Activated CD4-positive, alpha-beta T cell treated with anti-CD3 and anti-CD28 coated beads for 48 hours (primary cell): Measurements from ENCODE around the gene NUB1.
A peak's percentile ranks its signal among the peaks of the same experiment; 100 is the strongest.
"Not testable (repeated sequence)": the region's sequence is repeated elsewhere in the genome, so short reads cannot be mapped to it uniquely, and the experiment has no call there.

Source experiments
- DNase-seq: peaks from one replicate; pipeline ENCODE4 v3.0.0-alpha.2; 2020

NUB1 gene

DNA sequence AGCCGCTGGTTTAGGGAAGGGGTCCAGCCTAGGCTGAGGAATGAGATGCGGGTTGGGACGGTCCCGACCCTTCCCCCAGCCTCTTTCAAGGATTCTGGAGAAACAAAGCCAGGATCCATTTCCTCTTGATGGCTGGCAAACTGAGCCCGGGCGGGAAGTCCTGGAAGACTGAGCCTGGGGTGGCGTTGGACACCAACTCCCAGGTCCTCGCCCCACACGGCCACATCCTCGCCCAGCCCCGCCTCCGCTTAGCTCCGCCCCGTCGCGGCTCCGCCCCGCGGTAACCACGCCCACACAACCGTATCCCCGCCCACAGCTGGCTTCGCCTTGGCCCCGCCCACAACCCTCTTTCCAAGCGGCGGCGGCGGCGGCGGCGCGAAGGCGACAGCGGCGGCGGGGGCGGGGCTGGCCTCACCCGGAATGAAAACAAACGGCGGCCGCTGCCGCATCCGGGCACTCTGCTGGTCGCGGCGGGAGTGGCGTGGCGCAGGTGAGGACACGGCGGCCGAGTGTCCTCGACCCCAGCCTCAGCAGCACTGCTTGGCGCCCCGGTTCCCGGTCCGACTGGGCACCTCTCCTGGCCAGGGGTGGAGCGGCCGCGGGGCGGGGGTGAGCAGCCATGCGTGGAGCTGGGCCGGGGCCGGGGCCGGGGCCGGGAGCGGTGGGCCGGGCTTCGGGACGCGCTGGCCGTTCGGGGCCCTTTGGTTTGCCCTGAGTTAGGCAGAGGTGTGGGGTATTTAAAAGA, at the start of gene NUB1:
Gene NUB1, plus strand, starts transcription at position 456 of the 745 bp plus-strand sequence. CDS start 3,538 bp downstream, outside the sequence.
- peak; percentile 94 for DNase-seq

- DNase-seq: no peak
Measured at GRCh38 chr7:151292850-151293249, 48.8 kb upstream of the NUB1 start.

DNA sequence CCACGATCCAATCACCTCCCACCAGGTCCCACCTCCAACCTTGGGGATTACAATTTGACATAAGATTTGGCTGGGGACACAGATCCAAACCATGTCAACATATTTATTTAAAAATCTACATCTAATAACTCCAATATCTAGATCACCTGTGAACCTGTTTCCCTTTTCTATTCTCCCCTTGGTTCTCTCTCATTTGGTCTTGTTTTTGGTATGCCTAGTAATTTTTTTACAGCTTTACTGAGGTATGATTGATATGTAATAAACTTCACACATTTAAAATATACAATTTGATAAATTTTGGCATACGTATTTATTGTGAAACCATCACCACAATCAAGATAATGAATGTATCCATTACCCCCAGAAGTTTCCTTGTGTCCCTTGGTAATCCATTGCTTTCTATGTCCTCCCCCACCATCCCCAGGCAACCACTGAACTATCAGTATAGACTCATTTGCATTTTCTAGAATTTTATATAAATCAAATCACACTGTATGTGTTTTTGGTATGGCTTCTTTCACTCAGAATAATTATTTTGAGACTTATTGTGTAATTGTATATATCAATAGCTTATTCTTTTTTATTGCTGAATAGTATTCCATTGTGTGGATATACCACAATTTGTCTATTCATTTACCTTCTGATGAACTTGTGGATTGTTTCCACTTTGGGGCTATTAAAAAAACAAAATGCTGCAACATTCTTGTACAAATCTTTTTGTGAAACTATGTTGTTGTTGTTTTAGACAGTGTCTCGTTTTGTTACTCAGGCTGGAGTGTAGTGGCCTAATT, 45.2 kb upstream of the NUB1 start:
- DNase-seq: no peak

GRCh38 chr7:151298765-151299164, 42.8 kb upstream of the NUB1 start:
- DNase-seq: no peak

DNA sequence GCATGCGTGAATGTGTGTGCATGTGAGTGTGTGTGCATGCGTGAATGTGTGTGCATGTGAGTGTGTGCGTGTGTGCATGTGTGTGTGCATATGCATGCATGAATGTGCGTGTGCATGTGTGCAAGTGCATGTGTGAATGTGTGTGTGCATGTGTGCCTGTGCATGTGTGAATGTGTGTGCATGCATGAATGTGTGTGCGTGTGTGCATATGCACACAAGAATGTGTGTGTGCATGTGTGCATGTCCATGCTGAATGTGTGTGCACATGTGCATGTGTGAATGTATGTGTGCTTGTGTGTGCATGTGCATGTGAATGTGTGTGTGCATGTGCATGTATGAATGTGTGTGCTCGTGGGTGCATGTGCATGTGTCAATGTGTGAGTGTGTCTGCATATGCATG, 42.1 kb upstream of the NUB1 start:
- no peak for DNase-seq

DNA sequence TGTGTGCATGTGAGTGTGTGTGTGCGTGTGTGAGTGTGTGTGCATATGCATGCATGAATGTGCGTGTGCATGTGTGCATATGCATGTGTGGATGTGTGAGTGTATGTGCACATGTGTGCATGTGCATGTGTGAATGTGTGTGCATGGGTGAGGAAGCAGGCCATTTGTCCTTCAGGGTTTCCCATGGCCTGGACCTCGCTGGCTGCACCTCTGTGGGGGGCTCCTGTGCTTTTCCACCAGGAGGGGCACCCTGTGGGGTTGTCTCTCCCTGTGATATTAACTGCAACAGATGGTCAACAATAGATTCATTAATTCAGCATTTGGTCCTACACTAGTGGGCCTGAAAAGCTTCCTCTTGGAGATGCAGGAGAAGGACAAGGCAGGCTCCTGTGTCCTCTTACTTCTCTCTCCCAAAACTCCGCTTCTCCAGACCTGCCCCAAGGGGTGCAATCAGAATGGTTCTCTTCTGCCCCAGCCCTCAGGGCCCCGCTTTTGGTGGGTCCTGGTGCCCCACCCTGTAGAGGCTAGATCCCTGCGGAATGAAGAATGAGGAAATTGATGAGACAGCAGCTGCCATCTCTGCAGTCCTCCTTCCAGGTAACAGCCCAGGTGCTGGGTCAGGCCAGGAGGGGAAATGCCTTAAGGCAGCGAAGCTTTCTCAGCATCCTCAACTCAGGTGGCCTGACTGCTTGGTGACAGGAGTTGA, 41.5 kb upstream of the NUB1 start:
- no peak for DNase-seq

GRCh38 chr7:151301471-151302462, 39.8 kb upstream of the NUB1 start:
- DNase-seq: no peak

DNA sequence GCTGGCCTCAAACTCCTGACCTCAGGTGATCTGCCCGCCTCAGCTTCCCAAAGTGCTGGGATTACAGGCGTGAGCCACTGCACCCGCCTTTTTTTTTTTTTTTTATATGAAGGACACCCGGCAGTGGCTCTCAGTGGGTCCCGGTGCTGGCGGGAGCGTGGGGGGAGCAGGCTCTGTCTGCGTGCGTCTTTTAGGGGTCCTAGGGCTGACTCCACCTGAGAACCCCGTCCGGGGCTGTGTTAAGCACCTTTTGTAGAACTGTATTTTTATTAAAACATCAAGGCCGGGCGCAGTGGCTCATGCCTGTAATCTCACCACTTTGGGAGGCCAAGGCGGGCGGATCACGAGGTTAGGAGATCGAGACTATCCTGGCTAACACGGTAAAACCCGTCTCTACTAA, 37.4 kb upstream of the NUB1 start:
- not testable (repeated sequence) for DNase-seq

- DNase-seq: no peak
Measured at GRCh38 chr7:151304856-151305255, 36.8 kb upstream of the NUB1 start.

GRCh38 chr7:151306374-151306773, 35.2 kb upstream of the NUB1 start:
- DNase-seq: no peak

- DNase-seq: no peak
Measured at GRCh38 chr7:151306860-151307259, 34.8 kb upstream of the NUB1 start.

- no peak for DNase-seq
Measured at GRCh38 chr7:151307536-151307935, 34.1 kb upstream of the NUB1 start.

DNA sequence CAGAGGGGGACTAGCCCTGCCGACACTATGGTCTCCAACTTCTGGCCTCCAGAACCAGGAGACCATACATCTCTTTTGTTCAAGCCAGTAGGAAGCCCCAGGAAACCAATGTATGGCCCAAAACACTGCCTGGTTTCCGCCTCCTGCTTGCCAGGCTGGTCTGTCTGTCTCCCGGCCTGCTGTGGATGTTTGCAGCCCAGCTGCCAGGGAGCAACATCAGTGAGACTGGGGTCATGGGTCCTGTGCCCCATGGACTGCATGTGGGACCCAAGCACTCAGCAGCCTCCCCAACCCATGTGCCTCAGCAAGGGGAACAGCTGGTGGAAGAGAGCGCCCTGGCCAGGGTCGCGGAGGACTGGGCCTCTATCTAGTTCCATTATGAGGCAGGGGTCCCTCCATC, 33.4 kb upstream of the NUB1 start:
- DNase-seq: no peak

- no peak for DNase-seq
Measured at GRCh38 chr7:151308791-151309190, 32.8 kb upstream of the NUB1 start.

GRCh38 chr7:151309311-151309710, 32.3 kb upstream of the NUB1 start:
- DNase-seq: no peak

DNA sequence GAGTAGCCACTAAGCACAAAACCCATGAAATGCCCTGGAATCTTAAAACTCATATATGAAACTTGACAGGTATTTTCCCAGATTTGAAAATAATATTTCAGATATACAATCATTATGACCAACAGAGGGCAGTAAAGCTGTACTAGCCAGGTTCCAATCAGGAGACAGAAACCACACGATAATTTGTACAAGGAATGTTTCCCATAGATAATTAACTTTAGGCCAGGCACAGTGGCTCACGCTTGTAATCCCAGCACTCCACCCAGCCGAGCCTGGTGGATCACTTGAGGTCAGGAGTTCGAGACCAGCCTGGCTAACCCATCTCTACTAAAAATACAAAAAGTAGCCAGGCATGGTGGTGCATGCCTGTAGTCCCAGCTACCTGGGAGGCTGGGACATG, 31.0 kb upstream of the NUB1 start:
- DNase-seq: no peak

- DNase-seq: peak; percentile 57
Measured at GRCh38 chr7:151311294-151311864, 30.2 kb upstream of the NUB1 start.

DNA sequence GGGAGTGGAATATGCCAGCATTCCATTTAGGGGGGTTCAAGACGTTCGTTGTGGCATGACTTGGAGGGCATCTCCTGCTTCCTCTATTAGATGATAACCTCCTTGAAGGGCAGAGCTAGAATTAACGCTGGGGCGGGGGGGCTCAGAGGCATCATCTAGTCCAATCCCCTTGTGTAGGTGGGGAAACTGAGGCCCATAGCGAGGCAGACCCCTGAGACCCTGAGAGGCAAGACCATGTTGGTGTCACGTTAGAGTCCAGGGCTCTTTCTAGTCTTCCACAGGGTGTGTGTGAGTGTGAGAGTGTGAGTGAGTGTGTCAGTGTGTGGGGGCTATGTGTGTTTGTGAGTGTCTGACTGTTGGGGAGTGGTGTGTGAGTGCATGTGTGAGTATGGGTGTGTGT, 29.3 kb upstream of the NUB1 start:
- no peak for DNase-seq

DNA sequence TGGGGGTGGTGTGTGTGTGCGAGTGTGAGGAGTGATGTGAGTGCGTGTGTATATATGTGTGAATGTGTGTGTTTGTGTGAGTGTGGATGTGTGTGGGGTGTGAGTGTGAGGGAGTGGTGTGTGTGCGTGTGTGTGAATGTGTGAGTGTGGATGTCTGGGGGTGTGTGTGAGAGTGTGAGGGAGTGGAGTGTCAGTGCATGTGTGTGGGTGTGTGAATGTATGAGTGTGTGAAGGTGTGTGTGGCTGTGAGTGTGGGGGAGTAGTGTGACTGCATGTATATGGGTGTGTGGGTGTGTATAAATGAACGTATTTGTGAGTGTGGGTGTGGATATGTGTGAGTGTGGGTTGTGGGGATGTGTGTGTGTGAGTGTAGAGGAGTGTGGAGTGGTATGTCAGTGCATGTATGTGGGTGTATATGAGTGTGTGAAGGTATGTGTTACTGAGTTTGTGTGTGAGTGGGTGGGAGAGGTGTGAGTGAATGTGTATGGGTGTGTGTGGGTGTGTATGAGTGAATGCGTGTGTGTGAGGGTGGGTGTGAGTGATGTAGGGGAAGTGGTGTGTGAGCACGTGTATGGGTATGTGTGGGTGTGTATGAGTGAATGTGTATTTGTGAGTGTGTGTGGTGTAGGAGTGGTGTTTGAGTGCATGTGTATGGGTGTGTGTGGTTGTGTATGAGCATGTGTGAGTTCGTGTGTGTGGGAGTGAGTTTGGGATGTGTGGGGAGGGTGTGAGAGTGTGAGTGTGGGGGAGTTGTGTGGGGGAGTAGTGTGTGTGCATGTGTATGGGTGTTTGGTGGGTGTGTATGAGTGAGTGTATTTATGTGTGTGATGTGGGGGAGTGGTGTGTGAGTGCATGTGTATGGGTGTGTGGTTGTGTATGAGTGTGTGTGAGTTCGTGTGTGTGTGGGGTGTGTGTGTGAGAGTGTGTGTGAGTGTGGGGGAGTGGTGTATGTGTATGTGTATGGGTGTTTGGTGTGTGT, 28.5 kb upstream of the NUB1 start:
- no peak for DNase-seq

DNA sequence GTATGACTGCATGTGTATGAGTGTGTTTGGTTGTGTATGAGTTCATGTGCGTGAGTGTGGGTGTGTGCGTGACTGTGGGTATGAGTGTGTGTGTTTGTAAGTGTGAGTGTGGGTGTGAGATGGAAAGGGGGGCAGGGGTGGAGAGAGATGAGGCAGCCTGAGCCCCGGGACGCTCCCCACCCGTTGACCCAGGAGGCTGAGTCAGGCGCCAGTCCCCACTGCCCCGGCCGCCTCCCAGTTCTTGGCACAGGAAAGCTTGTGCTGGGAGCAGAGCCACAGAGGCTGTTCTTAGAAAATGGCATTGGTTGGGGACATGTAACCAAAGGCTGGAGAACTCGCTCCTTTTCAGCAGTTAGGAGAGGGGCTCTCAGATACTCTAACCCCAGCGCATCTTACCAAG, 27.8 kb upstream of the NUB1 start:
- peak; percentile 23 for DNase-seq

DNA sequence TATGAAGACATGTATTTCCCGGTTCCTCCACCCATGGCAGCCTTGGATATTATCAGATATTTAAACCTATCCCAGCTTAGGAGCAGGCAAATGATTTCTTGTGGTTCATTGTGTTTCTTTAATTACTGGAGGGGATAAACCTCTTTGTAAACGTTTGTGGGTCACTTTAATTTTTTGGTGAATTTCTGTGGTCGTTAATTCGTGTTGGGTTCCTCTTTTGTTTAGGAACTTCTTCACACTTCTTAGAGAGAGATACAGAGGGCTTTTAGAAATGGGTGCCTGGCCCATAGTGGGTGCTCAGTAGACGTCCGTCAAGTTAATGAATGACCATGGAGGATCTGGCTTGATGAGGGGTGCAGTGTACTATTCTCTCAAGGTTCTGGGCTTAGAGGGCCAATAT, 27.2 kb upstream of the NUB1 start:
- DNase-seq: no peak
